GM19193 (cell line): Measurements from ENCODE around the gene LMNTD2.

Experiments
- POLR2A ChIP-seq: IDR thresholded peaks from 4 replicates; pipeline ENCODE4 v1.6.1; 2011; ENCODE audit not compliant: insufficient read depth, insufficient read length; ENCODE audit errors: extremely low read depth

The LMNTD2 gene

GRCh38 chr11:536841-537621, 23.5 kb downstream of the LMNTD2 start, which contains the start of gene LRRC56:
LRRC56 (plus strand) TSS chr11:537527; CDS start chr11:540685, 3,158 bp downstream.
- peak; percentile 51 for TF ChIP-seq POLR2A

GRCh38 chr11:535519-536454, 24.8 kb downstream of the LMNTD2 start, which contains the start of gene HRAS:
HRAS (minus strand) TSS chr11:535576.
- peak; percentile 71 for TF ChIP-seq POLR2A

GRCh38 chr11:535210-535518, 25.4 kb downstream of the LMNTD2 start:
- no peak for TF ChIP-seq POLR2A

GRCh38 chr11:534396-535209, 25.9 kb downstream of the LMNTD2 start:
- no peak for TF ChIP-seq POLR2A

- TF ChIP-seq POLR2A: no peak
These were observed 26.7 kb downstream of the LMNTD2 start for GRCh38 chr11:533586-534395.

GRCh38 chr11:532986-533585, 27.5 kb downstream of the LMNTD2 start:
- no peak for TF ChIP-seq POLR2A

GRCh38 chr11:532527-532985, 28.0 kb downstream of the LMNTD2 start:
- no peak for TF ChIP-seq POLR2A

- TF ChIP-seq POLR2A: no peak
These were observed 28.5 kb downstream of the LMNTD2 start for GRCh38 chr11:531919-532526.

- no peak for TF ChIP-seq POLR2A
These were observed 29.3 kb downstream of the LMNTD2 start for GRCh38 chr11:530960-531831.

- TF ChIP-seq POLR2A: no peak
These were observed 30.7 kb downstream of the LMNTD2 start for GRCh38 chr11:529728-530411.

GRCh38 chr11:528815-529727, 31.5 kb downstream of the LMNTD2 start:
- no peak for TF ChIP-seq POLR2A
